Ascending aorta (tissue), 2 donors: ENCODE results near the gene NAV3. TPM values are rescaled to one million over a fixed set of nuclear protein-coding genes. Genes with fewer than 3 reads are reported as not detected.

Experiments used
- DNase-seq, 2 donors: peaks; one replicate each; pipeline ENCODE4 v3.0.0-alpha.2; 2019; ENCODE audit warnings: low spot score in 2 of 2
- H3K27ac ChIP-seq, 2 donors: fragments of 200-600 bp; sonication (generic); one replicate each; pipeline ENCODE4 v1.5.1; 2016 to 2017; ENCODE audit warnings: mild to moderate bottlenecking in 1 of 2
- H3K27me3 ChIP-seq: fragments of 200-600 bp; sonication (generic); one replicate; pipeline ENCODE4 v1.5.1; 2017
- H3K36me3 ChIP-seq, 2 donors: fragments of 200-600 bp; sonication (generic); one replicate each; pipeline ENCODE4 v1.5.1; 2016
- H3K4me1 ChIP-seq, 2 donors: fragments of 200-600 bp; sonication (generic); one replicate each; pipeline ENCODE4 v1.5.1; 2016 to 2017; ENCODE audit warnings: mild to moderate bottlenecking in 1 of 2
- H3K4me3 ChIP-seq, 2 donors: fragments of 200-600 bp; sonication (generic); one replicate each; pipeline ENCODE4 v1.5.1; 2016 to 2017; ENCODE audit warnings: mild to moderate bottlenecking in 1 of 2
- H3K9me3 ChIP-seq, 2 donors: fragments of 200-600 bp; sonication (generic); one replicate each; pipeline ENCODE4 v1.5.1; 2016
- intact Hi-C: fragments of 100-400 bp; cut with DNase I; formaldehyde crosslinking; loops from one replicate; pipeline ENCODE4 v1.15.1; 2023
- total RNA-seq: library from RNA; depleted of rRNA; stranded (reverse); fragments of >200 nt; gene quantifications from one replicate; pipeline ENCODE4 v1.1.0, GENCODE V29; 2016
- TF ChIP-seq, protein P1 (sequence below), 3 experiments: fragments of 200-600 bp in 2 of 3; fragments of 450-650 bp in 1 of 3; sonication (generic) in 2 of 3; IDR thresholded peaks; one replicate each; pipeline ENCODE4 v1.5.1; 2016 to 2019; ENCODE audit warnings: antibody characterized with exemption in 3 of 3, mild to moderate bottlenecking in 1 of 3, moderate library complexity in 1 of 3

Gene NAV3
- total RNA-seq, 1 donor from 2014 or later, result 9.7 TPM

DNA sequence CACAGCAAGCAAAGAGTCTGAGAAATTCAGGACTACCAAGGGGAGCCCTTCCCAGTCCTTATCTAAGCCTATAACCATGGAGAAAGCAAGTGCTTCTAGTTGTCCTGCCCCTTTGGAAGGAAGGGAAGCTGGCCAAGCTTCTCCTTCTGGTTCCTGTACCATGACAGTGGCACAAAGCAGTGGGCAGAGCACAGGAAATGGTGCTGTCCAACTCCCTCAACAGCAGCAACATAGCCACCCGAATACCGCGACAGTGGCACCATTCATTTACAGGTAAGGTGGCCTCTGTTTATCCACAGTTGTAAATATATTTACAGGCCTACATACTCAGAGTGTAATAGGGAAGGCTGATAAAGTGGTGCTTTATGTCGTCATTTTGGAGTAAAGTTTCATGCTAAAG lies 176.5 kb downstream of the NAV3 start:
- Histone ChIP-seq H3K27ac (no peak overlapping the region), H3K4me3 (no peak overlapping the region), H3K27me3 (no peaks in the 10 kb centered on the region), H3K9me3 (no peaks in the 10 kb centered on the region), H3K36me3 (no peaks in the 10 kb centered on the region), H3K4me1 (no peaks in the 10 kb centered on the region)
- no peak for DNase-seq
- intact Hi-C loops, result no loop called here
- TF ChIP-seq, protein P1, sequence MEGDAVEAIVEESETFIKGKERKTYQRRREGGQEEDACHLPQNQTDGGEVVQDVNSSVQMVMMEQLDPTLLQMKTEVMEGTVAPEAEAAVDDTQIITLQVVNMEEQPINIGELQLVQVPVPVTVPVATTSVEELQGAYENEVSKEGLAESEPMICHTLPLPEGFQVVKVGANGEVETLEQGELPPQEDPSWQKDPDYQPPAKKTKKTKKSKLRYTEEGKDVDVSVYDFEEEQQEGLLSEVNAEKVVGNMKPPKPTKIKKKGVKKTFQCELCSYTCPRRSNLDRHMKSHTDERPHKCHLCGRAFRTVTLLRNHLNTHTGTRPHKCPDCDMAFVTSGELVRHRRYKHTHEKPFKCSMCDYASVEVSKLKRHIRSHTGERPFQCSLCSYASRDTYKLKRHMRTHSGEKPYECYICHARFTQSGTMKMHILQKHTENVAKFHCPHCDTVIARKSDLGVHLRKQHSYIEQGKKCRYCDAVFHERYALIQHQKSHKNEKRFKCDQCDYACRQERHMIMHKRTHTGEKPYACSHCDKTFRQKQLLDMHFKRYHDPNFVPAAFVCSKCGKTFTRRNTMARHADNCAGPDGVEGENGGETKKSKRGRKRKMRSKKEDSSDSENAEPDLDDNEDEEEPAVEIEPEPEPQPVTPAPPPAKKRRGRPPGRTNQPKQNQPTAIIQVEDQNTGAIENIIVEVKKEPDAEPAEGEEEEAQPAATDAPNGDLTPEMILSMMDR (IDR thresholded peaks at IDR 0.05), result no peak

DNA sequence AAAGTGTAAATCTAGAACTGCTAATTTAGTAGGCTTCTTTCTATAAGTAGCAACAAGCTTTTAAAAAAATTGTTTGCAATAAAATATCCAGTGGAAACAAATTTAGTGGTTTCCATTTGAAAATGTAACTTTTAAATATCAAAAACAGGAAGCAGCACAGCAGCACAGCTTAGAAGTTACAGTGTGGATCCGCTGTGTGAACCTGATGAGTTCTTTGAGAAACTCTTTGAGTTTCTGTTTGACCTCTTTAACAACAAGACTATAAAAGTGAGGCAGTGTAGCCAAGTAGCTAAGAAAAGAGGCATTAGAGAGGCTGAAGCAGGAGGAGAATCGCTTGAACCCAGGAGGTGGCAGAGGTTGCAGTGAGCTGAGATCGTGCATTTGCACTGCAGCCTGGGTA lies 178.3 kb downstream of the NAV3 start:
- Histone ChIP-seq H3K4me1 (no peaks in the 10 kb centered on the region), H3K36me3 (no peaks in the 10 kb centered on the region), H3K9me3 (no peaks in the 10 kb centered on the region), H3K4me3 (no peak overlapping the region), H3K27ac (no peak overlapping the region), H3K27me3 (no peaks in the 10 kb centered on the region)
- intact Hi-C loops, result no loop called here
- DNase-seq, result no peak
- TF ChIP-seq, protein P1 (IDR thresholded peaks at IDR 0.05), result no peak

DNA sequence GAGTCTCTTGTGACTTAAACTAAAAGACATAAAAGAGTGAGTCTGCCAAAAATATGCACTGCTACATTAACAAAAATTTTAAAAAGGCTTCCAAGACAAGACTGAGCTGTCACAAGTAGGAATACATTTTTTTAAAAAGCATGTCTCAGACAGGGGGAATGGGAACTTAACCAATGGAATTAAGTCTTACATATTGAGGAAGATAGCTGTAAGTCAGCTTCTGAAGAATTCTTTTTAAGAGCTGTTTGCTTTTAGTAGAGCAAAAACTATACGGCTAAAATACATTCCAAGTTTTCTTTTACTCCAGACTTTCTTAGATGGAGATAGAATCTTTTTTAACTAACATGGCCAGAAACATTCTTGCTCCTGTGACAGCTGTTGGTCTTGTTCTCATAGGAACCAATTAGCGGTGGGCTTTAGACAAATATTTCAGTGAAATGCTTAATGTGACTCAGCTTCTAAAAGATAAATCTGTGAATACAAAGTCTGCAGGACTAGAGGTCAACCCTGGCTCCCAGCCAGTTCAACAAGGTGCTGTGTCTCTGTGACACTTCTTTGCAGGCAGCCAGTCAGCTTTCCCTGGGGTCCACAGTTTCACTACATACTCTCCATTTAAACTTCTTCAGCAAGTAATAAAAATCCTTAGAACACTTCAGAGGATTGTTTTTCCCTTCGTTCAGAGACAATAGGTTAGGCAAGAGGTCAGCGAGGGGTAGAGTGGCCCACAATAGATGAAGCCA lies 187.6 kb downstream of the NAV3 start:
- Histone ChIP-seq H3K27ac (no peak overlapping the region), H3K4me3 (no peak overlapping the region), H3K9me3 (no peaks in the 10 kb centered on the region), H3K36me3 (no peaks in the 10 kb centered on the region), H3K4me1 (no peaks in the 10 kb centered on the region), H3K27me3 (no peaks in the 10 kb centered on the region)
- TF ChIP-seq, protein P1 (IDR thresholded peaks at IDR 0.05), result no peak
- intact Hi-C loops, result no loop called here
- no peak for DNase-seq

- Histone ChIP-seq H3K4me1 (no peaks in the 10 kb centered on the region), H3K36me3 (no peaks in the 10 kb centered on the region), H3K4me3 (no peak overlapping the region), H3K27ac (no peak overlapping the region), H3K9me3 (no peaks in the 10 kb centered on the region), H3K27me3 (no peaks in the 10 kb centered on the region)
- DNase-seq, result no peak
- TF ChIP-seq, protein P1 (IDR thresholded peaks at IDR 0.05), result no peak
- intact Hi-C loops, result no loop called here
Measured at GRCh38 chr12:78018939-78019338, 188.2 kb downstream of the NAV3 start.

- Histone ChIP-seq H3K4me1 (no peaks in the 10 kb centered on the region), H3K36me3 (no peaks in the 10 kb centered on the region), H3K4me3 (no peak overlapping the region), H3K9me3 (no peaks in the 10 kb centered on the region), H3K27me3 (no peaks in the 10 kb centered on the region), H3K27ac (no peak overlapping the region)
- intact Hi-C loops, result no loop called here
- TF ChIP-seq, protein P1 (IDR thresholded peaks at IDR 0.05), result no peak
- DNase-seq, result no peak
Measured at GRCh38 chr12:78028426-78028825, 197.7 kb downstream of the NAV3 start.

GRCh38 chr12:78034025-78034424 lies 203.3 kb downstream of the NAV3 start:
- Histone ChIP-seq H3K9me3 (no peaks in the 10 kb centered on the region), H3K4me3 (no peak overlapping the region), H3K36me3 (no peaks in the 10 kb centered on the region), H3K27me3 (no peaks in the 10 kb centered on the region), H3K27ac (no peak overlapping the region), H3K4me1 (no peaks in the 10 kb centered on the region)
- DNase-seq, result no peak
- intact Hi-C loops, result no loop called here
- TF ChIP-seq, protein P1 (IDR thresholded peaks at IDR 0.05), result no peak
